Heart left ventricle (tissue), 16 donors: ENCODE results near the gene DCLK3. TPM values are rescaled to one million over a fixed set of nuclear protein-coding genes. Genes with fewer than 3 reads are reported as not detected.

ENCODE experiments used
- ATAC-seq, 4 donors: fragments of 200-7000 bp; cut with Tn5 transposase; one replicate each; pipeline ENCODE4 v1.9.1; 2020 to 2022; ENCODE audit warnings: moderate library complexity in 4 of 4, mild to moderate bottlenecking in 3 of 4, moderate number of reproducible peaks in 1 of 4
- DNase-seq, 5 donors: peaks; one replicate each; pipeline ENCODE4 v3.0.0-alpha.2; 2020
- H3K27ac ChIP-seq, 12 donors: fragments of 200-600 bp; sonication (generic) in 4 of 12; one replicate each; pipeline versions ENCODE4 v1.5.0 to v1.8.0; 2016 to 2022; ENCODE audit warnings: mild to moderate bottlenecking in 2 of 12
- H3K27me3 ChIP-seq, 9 donors: fragments of 200-600 bp; sonication (generic) in 2 of 9; one replicate each; pipeline versions ENCODE4 v1.5.1 to v1.8.0; 2016 to 2022; ENCODE audit warnings: mild to moderate bottlenecking in 3 of 9
- H3K36me3 ChIP-seq, 9 donors: fragments of 200-600 bp; sonication (generic) in 2 of 9; one replicate each; pipeline versions ENCODE4 v1.5.0 to v1.8.0; 2018 to 2022; ENCODE audit warnings: mild to moderate bottlenecking in 2 of 9
- H3K4me1 ChIP-seq, 12 donors: fragments of 200-600 bp; sonication (generic) in 4 of 12; one replicate each; pipeline versions ENCODE4 v1.5.0 to v1.8.0; 2016 to 2022; ENCODE audit warnings: mild to moderate bottlenecking in 3 of 12
- H3K4me3 ChIP-seq, 12 donors: fragments of 200-600 bp; sonication (generic) in 4 of 12; one replicate each; pipeline versions ENCODE4 v1.5.0 to v1.8.0; 2017 to 2022; ENCODE audit warnings: mild to moderate bottlenecking in 9 of 12, moderate library complexity in 4 of 12
- H3K9me3 ChIP-seq, 12 donors: fragments of 200-600 bp; sonication (generic) in 4 of 12; one replicate each; pipeline versions ENCODE4 v1.5.0 to v1.8.0; 2016 to 2022; ENCODE audit warnings: mild to moderate bottlenecking in 1 of 12
- CTCF ChIP-seq, 12 donors: fragments of 200-600 bp; sonication (generic) in 4 of 12; IDR thresholded peaks; one replicate each; pipeline versions ENCODE4 v1.5.0 to v1.8.0; 2018 to 2022; ENCODE audit warnings: antibody characterized with exemption in 12 of 12, mild to moderate bottlenecking in 5 of 12
- POLR2A ChIP-seq, 2 donors: fragments of 450-650 bp; IDR thresholded peaks; one replicate each; pipeline ENCODE4 v1.6.1; 2017; ENCODE audit warnings: antibody characterized with exemption in 2 of 2, mild to moderate bottlenecking in 2 of 2, moderate library complexity in 2 of 2
- WGBS, 4 donors: extraction: QIAGEN DNeasy Blood & Tissue Kit in 2 of 4; methylation state at CpG; one replicate each; pipeline versions ENCODE4 v1.1.5 to v1.1.7; 2013 to 2018; 5-methylcytosine and 5-hydroxymethylcytosine counted together
- intact Hi-C, 10 donors: fragments of 100-400 bp; cut with DNase I; formaldehyde crosslinking; loops; one replicate each; pipeline versions ENCODE4 v1.11.1 to v1.14.2; 2022
- polyA plus RNA-seq, 2 donors: library from polyadenylated mRNA; stranded (reverse); fragments of 200-250 nt; gene quantifications; one replicate each; pipeline ENCODE4 v1.2.3, GENCODE V29; 2013
- total RNA-seq, 9 donors: library from RNA; depleted of rRNA in 2 of 9; stranded (reverse); fragments of >200 nt in 2 of 9; fragmentation: NEBNext Ultra II Directional in 3 of 9; extraction: Animal tissue kit (Norgen Biotek cat#: 25700) in 3 of 9; gene quantifications; one replicate each; pipeline versions ENCODE4 v1.1.0 to v1.2.4, GENCODE V29; 2016 to 2023
- donor health status: ischemic (EF 13 %, LVEDD 7.1; RV severe dilation, severe dysfunction).
- donor health status: healthy with polysubstance abuse.
- donor health status: DM: no; HTN: yes; CAD: no.
- donor health status: DM: no; HTN: no; CAD: no.
- donor health status: ischemic (EF 25% LVEDD 6.9; RV normal size, moderate dysfunction).
- donor health status: ischemic (EF 25% LVEDD 5.7; RV mildly dilated, moderate dysfunction).
- donor health status: healthy.
- donor health status: DM: yes; HTN: yes; CAD: no.
- donor health status: ischemic (EF 35%, LVEDD 5.7; RV mildly dilated, moderate dysfunction).
- donor health status: nonischemic (EF 11% LVEDD 7.7; RV severe dilation, severe dysfunction).
- donor health status: DM: yes; HTN: yes; CAD: no.
- donor health status: PGD.
- donor health status: ischemic (EF 29% LVEDD 5.4; RV normal size, mild dysfunction).
- donor health status: nonischemic (EF 23%, LVEDD 6.1; RV moderate dilation, normal function).

The DCLK3 gene
- total and polyA plus RNA-seq, 11 donors = 0.08 to 0.48 (median 0.15) TPM; not detected in 1

- no peaks in the 10 kb centered on the region for H3K4me1 ChIP-seq
- no peak overlapping the region for H3K27ac ChIP-seq
- H3K4me3 ChIP-seq = no peak overlapping the region
- WGBS, 4 donors = 61 to 72% (median 65%) methylated on average over 4 of the region's 4 CpGs
- TF ChIP-seq CTCF (IDR thresholded peaks at IDR 0.05) (no peak), POLR2A (IDR thresholded peaks at IDR 0.05) (no peak)
- no peaks in the 10 kb centered on the region for H3K36me3 ChIP-seq
- ATAC-seq (no peak), DNase-seq (no peak)
- intact Hi-C loops = no loop called here
- no peaks in the 10 kb centered on the region for H3K27me3 ChIP-seq
- H3K9me3 ChIP-seq = no peaks in the 10 kb centered on the region
Observed at GRCh38 chr3:36662626-36663025, 101.7 kb downstream of the DCLK3 start.

Other genes starting within 250 kb of the DCLK3 start
- 10 to 100 TPM in 2 of 9 donors, 1 to 10 TPM in 7; 2.2 to 27.9 (median 4.9) TPM for gene TRANK1, start 180.5 kb upstream of the DCLK3 start, total RNA-seq
- 1 to 10 TPM; 2.2 to 3.0 TPM for gene TRANK1, start 180.5 kb upstream of the DCLK3 start, polyA plus RNA-seq
- gene EPM2AIP1, start 228.6 kb upstream of the DCLK3 start, total RNA-seq = 10 to 100 TPM in 8 of 9 donors, 1 to 10 TPM in 1; 9.1 to 43.7 (median 24.4) TPM
- gene EPM2AIP1, start 228.6 kb upstream of the DCLK3 start, polyA plus RNA-seq = 10 to 100 TPM in 1 of 2 donors, 1 to 10 TPM in 1; 7.4 to 10.8 TPM
- gene MLH1, start 229.0 kb upstream of the DCLK3 start, total RNA-seq = 10 to 100 TPM; 44.5 to 58.4 (median 50.4) TPM
- gene MLH1, start 229.0 kb upstream of the DCLK3 start, polyA plus RNA-seq = 10 to 100 TPM; 26.0 to 32.8 TPM